EH (cell line): ENCODE results near the gene RNF141.

Experiments
- DNase-seq: peaks from one replicate; pipeline ENCODE4 v3.0.0-alpha.2; 2015; ENCODE audit warnings: low read depth

Gene RNF141

GRCh38 chr11:10522921-10523320, 18.1 kb downstream of the RNF141 start:
- no peak for DNase-seq

- no peak for DNase-seq
Measured at GRCh38 chr11:10522276-10522675, 18.7 kb downstream of the RNF141 start.

GRCh38 chr11:10520562-10520961, 20.4 kb downstream of the RNF141 start:
- no peak for DNase-seq

- DNase-seq: no peak
Measured at GRCh38 chr11:10519630-10520029, 21.4 kb downstream of the RNF141 start.

- no peak for DNase-seq
Measured at GRCh38 chr11:10518891-10519290, 22.1 kb downstream of the RNF141 start.

GRCh38 chr11:10518123-10518522, 22.9 kb downstream of the RNF141 start:
- DNase-seq: no peak

GRCh38 chr11:10515418-10515817, 25.6 kb downstream of the RNF141 start:
- DNase-seq: no peak

- DNase-seq: peak; percentile 59
Measured at GRCh38 chr11:10514709-10515108, 26.3 kb downstream of the RNF141 start.

- peak; percentile 43 for DNase-seq
Measured at GRCh38 chr11:10514202-10514601, 26.8 kb downstream of the RNF141 start.

- DNase-seq: no peak
Measured at GRCh38 chr11:10511181-10511621, 29.8 kb downstream of the RNF141 start.

GRCh38 chr11:10506008-10506370, 35.0 kb downstream of the RNF141 start:
- DNase-seq: no peak

- no peak for DNase-seq
Measured at GRCh38 chr11:10505278-10506007, 35.5 kb downstream of the RNF141 start.

GRCh38 chr11:10504490-10504889, 36.5 kb downstream of the RNF141 start:
- DNase-seq: no peak

GRCh38 chr11:10503777-10504480, 37.1 kb downstream of the RNF141 start:
- no peak for DNase-seq

GRCh38 chr11:10503221-10503620, 37.8 kb downstream of the RNF141 start:
- DNase-seq: no peak

GRCh38 chr11:10502770-10503169, 38.2 kb downstream of the RNF141 start:
- DNase-seq: no peak

- DNase-seq: no peak
Measured at GRCh38 chr11:10502065-10502680, 38.8 kb downstream of the RNF141 start.

- no peak for DNase-seq
Measured at GRCh38 chr11:10500757-10501684, 40.0 kb downstream of the RNF141 start.

- no peak for DNase-seq
Measured at GRCh38 chr11:10499874-10500601, 40.9 kb downstream of the RNF141 start.

- DNase-seq: no peak
Measured at GRCh38 chr11:10499452-10499851, 41.5 kb downstream of the RNF141 start.
